Stimulated activated CD4-positive, alpha-beta T cell treated with anti-CD3 and anti-CD28 coated beads, Interleukin-1b, Interleukin-23, amount 100 ng/mL, for 48 hours (primary cell): Measurements from ENCODE around the gene C17orf50.

Experiments
- DNase-seq: peaks from one replicate; pipeline ENCODE4 v3.0.0-alpha.2; 2020

The C17orf50 gene

DNA sequence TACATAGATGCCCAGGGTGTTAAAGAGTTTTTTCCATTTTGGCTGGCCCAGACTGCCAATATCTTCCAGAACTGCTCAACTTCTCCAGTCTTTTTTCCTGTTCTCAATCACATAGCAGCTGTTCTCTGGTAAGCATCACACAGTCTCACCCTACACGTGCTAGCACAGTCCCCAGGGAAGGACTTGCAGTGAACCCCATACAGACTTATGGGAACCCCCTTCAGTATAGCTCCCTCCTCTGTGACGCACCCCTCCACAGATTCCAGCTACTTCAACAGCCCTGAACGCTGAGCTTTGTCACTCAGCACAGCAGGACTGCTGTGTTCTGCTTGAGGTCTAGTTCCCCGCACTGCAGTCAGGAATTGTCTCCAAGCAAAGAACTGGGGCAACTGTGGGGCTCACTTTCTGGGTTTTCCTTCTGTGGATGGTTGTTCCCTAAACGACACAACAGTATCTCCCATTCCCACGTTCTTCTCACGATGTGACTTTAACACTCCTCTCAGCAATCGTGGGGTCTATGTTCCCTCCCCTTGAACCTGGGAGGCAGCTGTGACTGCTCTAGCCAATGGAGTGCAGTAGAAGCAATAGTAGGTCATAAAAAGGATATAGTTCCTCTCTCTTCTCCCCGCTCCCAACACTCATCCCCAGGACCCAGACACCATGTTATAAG lies 31.1 kb downstream of the C17orf50 start:
- no peak for DNase-seq

GRCh38 chr17:35793257-35793656 lies 32.6 kb downstream of the C17orf50 start:
- no peak for DNase-seq

DNA sequence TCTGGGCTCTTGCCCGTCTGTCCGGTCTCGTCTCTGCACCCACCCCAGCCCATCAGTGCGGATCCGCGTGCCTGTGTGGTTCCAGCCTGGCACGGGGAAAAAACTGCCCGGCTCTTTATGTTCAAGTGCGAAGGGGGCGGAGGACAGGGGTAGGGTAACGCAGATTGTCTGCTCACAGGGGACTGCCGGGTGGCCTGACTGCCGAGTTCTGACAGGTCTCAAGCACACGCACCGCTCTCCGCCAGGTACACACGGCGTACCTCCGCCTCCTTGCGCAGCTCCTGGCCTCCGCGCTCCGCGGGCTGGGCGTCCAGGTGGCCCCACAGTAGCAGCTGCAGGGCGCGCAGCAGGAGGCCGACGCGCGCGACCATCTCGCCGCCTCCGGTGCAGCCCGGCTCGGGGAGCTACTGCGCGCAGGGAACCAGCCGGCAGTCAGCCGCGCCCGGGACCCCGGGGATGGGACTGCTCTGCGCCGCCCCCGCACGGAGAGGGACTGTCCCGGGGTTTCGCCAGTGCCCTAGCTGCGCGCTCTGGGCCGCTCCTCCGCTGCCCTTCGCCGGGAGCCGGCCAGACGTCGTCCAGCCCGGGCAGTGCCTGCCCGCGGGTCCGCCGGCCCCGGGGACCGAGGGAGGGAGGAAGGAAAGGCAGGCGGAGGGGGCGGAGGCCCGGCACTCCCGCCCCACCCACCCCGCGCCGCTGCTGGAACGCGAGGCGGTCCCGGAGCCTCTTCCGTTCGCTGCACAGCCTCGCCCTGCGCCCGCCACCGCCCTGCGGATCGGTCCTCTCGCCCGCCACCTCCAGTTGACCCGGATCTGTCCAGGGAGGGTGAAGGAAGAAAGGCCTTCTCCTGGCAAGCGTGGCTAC lies 34.6 kb downstream of the C17orf50 start, which contains the start of gene MMP28:
TSS of gene MMP28 (minus strand) at position 635 of the 864 bp plus-strand sequence. CDS start at position 371, 264 bp downstream.
- DNase-seq: peak; percentile 16

GRCh38 chr17:35795871-35796265 lies 35.2 kb downstream of the C17orf50 start:
- DNase-seq: no peak

GRCh38 chr17:35796942-35797341 lies 36.3 kb downstream of the C17orf50 start:
- no peak for DNase-seq

- DNase-seq: no peak
Observed at GRCh38 chr17:35797370-35797769, 36.7 kb downstream of the C17orf50 start.

GRCh38 chr17:35797918-35798317 lies 37.2 kb downstream of the C17orf50 start:
- DNase-seq: no peak

GRCh38 chr17:35799942-35800341 lies 39.3 kb downstream of the C17orf50 start:
- no peak for DNase-seq

DNA sequence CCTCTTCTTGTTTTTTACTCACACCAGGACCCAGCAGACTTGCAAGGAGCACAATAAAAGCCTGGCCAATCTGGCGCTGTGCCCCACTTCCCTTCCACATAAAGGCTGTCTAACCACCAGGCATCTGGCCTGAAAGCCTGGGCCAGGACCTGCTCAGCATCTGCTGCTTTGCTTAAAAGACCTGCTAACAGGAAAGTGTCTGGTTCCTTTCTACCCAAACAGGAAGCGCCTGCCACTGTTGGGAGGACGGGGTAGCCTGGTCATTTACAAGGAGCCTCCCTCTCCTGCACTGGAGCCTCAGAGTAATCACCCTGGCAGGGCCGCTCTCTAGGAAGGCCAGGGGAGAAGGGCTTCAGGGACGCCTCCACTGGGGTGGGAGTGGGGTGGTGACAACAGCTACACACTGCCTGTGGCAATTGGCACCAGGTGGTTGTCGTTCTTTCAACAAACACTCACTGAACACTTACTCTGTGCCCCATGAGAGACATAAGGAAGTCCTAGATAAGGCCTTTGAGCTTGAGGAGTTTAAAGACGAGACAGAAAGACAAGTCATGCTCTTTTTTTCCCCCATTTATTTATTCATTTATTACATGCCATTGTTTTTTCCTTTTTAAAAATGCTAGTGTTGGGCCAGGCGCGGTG lies 41.0 kb downstream of the C17orf50 start:
- no peak for DNase-seq

GRCh38 chr17:35804658-35805192 lies 44.0 kb downstream of the C17orf50 start:
- peak; percentile 43 for DNase-seq

DNA sequence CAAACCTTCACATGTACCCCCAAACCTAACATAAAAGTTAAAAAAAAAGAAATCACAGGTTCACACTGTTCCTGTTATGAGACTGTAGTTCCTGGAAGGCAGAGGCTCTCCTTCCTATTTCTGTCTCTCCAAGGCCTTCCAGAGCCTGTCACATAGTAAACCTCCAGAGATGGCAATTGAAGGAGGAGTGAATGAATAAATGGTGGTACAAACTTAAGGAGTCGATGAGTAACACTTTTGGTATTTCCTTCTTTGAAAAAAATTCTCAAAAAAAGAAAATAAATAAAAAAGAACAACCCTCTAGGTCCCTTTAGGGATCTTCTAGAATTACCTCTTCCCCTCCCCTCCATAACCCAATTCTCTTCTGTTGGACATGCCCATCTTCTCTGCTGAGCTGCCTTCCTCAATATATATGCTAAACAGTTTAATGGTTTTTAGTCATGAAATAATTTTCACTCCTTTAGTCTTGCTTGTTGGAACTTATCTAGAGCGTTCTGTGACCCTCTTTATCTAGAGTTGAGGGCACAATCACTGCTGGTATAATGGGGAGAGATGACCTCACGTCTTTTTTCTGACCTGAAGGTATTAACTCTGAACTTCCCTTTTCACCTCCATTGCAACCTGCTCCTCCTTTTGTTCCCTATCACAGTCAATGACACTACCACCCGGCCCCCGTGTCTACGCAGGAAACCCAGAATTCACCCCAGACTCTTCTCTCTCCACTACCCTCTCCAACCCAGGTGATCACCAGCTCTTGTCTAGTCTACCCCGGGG lies 46.9 kb downstream of the C17orf50 start:
- no peak for DNase-seq

DNA sequence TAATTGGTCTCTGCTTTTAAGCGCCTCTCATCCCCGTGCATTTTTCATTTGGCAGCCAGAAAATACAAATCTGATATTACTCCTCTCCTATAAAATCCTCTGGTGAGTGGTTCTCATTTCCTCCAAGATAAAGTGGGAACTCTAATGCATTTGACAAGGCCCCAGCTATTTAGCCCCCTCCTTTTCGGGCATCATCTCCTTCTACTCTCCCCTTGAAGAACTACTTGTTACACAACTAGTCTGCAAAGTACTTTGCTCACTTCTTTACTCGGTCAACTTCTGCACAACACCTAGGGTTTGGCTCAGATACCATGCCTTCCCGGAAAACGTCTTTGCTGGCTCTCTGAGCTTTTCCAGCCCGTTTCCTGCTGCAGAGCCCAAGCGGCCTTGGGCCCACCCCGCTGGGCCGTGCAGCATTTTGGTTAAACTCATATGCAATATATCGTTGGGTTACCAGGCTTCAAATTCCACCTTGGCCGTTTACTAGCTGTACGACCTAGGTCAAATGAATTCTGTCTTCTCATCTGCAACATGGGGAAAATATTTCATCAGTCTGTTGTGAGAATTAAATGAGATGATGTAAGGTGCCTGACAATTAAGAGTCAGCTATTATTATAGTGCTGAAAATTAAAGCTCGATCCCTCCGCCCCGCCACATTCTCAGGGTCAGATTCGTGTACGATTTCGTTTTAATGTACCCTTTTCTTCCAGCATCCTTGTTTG lies 47.7 kb downstream of the C17orf50 start:
- DNase-seq: no peak

DNA sequence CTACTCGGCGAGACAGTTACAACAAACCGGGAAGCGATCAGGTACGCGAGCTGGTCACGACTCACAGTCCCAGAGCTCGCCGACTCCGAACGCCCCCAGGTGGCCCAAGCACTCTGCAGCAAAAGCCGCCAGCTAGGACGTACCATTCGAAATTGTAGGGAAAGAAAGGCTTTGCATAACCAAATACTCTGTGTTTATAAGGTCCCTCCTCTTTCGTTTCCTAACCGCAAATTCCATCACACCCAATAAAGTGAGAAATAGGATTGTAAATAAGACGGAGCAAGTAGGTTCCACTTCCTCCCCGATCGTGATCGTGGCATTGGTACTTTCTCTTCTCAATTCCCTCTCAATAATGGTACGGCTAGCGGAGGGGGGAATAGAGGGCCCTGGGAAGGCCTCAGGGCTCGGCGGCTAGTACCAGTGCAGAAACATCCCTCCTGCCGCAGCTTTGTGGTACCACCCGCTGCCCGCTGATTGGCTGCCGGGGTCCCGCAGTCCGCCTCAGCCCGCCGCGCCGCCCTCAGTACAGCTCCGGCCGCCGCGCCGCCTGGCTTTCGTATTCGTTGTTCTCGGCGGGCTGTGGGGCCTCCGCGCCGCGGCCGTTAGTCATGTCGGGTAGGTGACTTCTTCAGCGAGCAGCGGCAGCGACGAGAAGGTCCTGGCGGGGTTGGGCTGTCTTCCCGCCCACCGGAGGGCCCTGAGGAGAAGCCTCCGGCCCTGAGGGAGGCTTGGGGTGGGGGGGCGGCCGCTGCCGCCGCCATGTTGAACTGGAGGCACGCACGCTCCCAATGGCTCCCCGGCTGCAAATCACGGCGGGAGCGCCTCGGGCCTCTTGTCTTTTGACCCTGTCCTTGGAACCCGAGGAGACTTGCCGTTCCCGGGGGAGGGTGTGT lies 48.5 kb downstream of the C17orf50 start, which contains the start of gene TAF15:
TSS of gene TAF15 (plus strand) at position 523 of the 893 bp plus-strand sequence. CDS start at position 609, 86 bp downstream.
- peak; percentile 97 for DNase-seq

DNA sequence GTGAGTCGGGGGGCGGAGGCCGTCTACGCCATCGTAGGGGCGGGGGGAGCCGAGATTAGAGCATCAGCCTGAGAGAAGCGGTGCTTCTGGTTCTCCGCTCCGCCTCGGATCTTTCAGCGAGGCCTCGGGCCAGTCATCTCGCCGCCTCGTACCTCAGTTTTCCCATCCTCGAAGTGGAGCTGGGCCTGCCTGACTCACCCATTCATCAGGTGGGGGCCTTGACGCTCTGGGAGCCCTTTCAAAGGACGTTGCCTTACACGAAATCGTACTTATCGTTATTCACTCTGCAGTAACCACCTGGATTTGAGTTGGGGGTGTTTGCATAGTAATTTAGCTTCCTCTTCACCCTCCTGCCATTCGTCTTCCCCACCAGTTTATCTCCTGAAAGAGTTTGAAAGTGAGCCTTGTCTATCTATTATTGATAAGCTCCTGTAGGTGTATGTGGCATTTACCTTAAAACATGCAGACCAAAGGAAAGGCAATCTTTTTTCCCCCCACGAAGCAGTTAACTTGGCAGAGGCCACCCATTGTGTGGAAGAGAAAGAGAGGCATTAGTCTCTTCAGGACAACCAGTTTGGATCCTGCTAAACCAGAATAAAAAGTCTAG lies 49.3 kb downstream of the C17orf50 start:
- DNase-seq: peak; percentile 61

- no peak for DNase-seq
Observed at GRCh38 chr17:35811759-35812158, 51.1 kb downstream of the C17orf50 start.

DNA sequence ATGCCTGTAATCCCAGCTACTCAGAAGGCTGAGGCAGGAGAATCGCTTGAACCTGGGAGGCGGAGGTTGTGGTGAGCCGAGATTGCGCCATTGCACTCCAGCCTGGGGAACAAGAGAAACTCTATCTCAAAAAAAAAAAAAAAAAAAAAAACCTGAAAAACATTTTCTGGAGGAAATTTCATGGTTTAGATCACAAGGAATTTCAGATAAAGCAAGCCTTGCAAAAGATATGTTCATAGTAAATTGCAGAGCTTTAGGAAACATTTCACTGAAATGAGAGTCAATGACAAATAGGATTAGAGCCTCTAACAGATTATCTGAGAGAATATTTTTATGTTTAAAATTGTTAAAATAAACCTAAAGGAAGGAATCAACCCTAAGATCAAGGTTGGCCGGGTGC lies 51.8 kb downstream of the C17orf50 start:
- DNase-seq: no peak
